D721Med (cell line): ENCODE data around the gene ORC1.
A peak's percentile ranks its signal among the peaks of the same experiment; 100 is the strongest.

Source experiments
- DNase-seq: peaks from one replicate; pipeline ENCODE4 v3.0.0; 2011; ENCODE audit warnings: low spot score; ENCODE audit not compliant: insufficient read length
- FAIRE-seq: peaks from 2 replicates; lab custom pipeline; 2011; peaks lifted over from hg19 to GRCh38; lab: Jason Lieb, UNC
- TF ChIP-seq, protein P1 (sequence below): IDR thresholded peaks from 2 replicates; pipeline ENCODE4 v1.5.1; 2012; ENCODE audit warnings: mild to moderate bottlenecking, control low read depth; ENCODE audit not compliant: insufficient read depth; ENCODE audit errors: missing control alignments

The ORC1 gene

GRCh38 chr1:52427152-52427551 is 22.9 kb upstream of the ORC1 start:
- FAIRE-seq, result no peak
- TF ChIP-seq, protein P1, sequence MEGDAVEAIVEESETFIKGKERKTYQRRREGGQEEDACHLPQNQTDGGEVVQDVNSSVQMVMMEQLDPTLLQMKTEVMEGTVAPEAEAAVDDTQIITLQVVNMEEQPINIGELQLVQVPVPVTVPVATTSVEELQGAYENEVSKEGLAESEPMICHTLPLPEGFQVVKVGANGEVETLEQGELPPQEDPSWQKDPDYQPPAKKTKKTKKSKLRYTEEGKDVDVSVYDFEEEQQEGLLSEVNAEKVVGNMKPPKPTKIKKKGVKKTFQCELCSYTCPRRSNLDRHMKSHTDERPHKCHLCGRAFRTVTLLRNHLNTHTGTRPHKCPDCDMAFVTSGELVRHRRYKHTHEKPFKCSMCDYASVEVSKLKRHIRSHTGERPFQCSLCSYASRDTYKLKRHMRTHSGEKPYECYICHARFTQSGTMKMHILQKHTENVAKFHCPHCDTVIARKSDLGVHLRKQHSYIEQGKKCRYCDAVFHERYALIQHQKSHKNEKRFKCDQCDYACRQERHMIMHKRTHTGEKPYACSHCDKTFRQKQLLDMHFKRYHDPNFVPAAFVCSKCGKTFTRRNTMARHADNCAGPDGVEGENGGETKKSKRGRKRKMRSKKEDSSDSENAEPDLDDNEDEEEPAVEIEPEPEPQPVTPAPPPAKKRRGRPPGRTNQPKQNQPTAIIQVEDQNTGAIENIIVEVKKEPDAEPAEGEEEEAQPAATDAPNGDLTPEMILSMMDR, result no peak
- DNase-seq, result no peak

GRCh38 chr1:52426371-52426770 is 22.1 kb upstream of the ORC1 start:
- FAIRE-seq, result no peak
- no peak for DNase-seq
- TF ChIP-seq, protein P1, result no peak

- FAIRE-seq (peak; percentile 16), DNase-seq (no peak)
- TF ChIP-seq, protein P1, result no peak
These were observed 20.6 kb upstream of the ORC1 start for GRCh38 chr1:52424813-52425212.

GRCh38 chr1:52424231-52424636 is 20.0 kb upstream of the ORC1 start:
- no peak for FAIRE-seq
- TF ChIP-seq, protein P1, result no peak
- DNase-seq, result no peak

GRCh38 chr1:52423771-52424170 is 19.5 kb upstream of the ORC1 start:
- TF ChIP-seq, protein P1, result no peak
- DNase-seq (no peak), FAIRE-seq (no peak)

DNA sequence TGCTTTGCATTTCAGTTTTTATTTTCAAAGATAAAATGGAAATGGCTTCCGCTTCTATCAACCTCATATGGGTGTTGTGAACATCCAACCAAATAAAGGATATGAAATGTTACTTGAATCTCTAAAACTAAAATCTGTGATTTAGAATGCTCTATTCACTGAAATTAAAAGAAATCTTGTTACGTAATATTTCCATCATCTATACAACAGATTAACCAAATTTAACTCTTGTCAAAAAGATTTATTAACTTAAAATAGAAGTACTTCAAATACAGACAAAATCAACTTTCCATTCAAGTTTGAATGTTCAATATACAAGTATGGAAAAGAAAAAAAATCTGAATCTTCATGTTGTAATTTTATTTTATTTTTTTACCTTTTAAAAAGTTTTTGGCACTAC is 18.8 kb upstream of the ORC1 start:
- no peak for DNase-seq
- TF ChIP-seq, protein P1, result no peak
- FAIRE-seq, result no peak

GRCh38 chr1:52420713-52421112 is 16.5 kb upstream of the ORC1 start:
- no peak for FAIRE-seq
- TF ChIP-seq, protein P1, result no peak
- DNase-seq, result no peak
